Jurkat, Clone E6-1 (cell line): ENCODE measurements around the gene NT5DC1. TPM values are rescaled to one million over a fixed set of nuclear protein-coding genes. Genes with fewer than 3 reads are reported as not detected.

Experiments used
- DNase-seq: peaks from one replicate; pipeline ENCODE4 v3.0.0-alpha.2; 2011; ENCODE audit warnings: low read depth, low spot score
- H3K4me3 ChIP-seq: 2 replicates; pipeline ENCODE4 v1.5.1; 2011; ENCODE audit warnings: mild to moderate bottlenecking, low read length, control low read depth, moderate library complexity
- polyA plus RNA-seq: library from polyadenylated mRNA; unstranded; fragments of >200 nt; gene quantifications from one replicate; pipeline ENCODE4 v1.2.1, GENCODE V29; 2012; ENCODE audit warnings: missing spikeins; ENCODE audit not compliant: insufficient read length, insufficient read depth

Gene NT5DC1
- 59.5 TPM for polyA plus RNA-seq

DNA sequence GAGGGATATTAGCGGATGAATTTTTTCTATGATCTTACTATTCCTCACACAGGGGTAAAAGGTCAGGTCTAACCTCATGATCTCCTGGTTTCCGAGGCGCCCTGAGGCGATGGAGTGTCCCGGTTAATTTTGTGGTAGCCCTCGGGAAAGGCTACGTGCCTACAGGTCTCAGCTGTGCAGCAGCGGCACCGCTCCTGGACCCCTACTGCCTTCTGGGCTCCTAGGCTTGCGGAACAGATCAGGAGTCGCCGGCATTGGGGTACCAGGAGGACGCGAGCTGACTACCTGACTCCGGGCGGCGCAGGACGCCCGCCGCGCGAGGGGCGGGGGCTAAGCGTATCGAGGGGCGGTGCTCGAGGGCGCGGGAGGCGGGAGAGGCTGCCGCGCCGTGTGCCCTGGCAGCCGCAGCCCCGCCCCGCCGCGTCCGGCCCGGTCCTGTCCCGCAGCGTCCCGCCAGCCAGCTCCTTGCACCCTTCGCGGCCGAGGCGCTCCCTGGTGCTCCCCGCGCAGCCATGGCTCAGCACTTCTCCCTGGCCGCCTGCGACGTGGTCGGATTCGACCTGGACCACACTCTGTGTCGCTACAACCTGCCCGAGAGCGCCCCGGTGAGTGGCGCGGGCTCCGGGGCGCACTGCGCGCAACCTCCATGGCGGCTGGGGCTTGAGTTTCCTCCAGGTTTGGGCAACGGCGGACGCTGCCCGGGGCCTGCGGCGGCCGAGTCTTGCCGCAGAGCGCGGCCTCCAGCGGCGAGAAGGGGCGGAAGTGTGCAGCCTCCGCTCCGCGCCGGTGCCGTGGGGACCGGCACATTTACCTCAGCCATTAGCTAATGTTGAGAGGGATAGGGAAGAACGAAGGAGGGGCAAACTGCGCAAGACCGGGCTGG, at the start of gene NT5DC1:
Gene NT5DC1 (plus strand): TSS at position 435 of the 883 bp plus-strand sequence. CDS start 78 bp downstream, at position 513.
- DNase-seq, result peak; percentile 68
- H3K4me3 ChIP-seq, result peak within 1 kb of the TSS; percentile 71

DNA sequence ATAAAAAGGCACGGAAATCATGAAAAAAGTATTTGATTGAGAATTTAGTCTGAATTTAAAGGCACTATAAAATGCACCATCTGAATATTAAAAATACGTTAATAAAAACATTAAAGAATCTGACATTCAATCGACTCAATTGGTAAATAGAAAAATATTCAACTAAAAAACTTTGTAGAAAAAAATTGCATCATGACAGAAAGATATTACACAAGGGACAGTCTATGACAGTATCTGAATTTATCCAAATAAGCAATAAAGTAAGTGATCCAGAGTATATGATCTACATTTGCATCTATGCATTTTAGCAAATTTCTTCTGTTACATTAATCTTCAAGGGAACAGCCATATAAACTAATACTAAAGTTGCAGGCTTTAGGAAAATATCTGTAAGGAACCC, 49.4 kb upstream of the NT5DC1 start:
- DNase-seq, result no peak
- H3K4me3 ChIP-seq, result no peak overlapping the region

DNA sequence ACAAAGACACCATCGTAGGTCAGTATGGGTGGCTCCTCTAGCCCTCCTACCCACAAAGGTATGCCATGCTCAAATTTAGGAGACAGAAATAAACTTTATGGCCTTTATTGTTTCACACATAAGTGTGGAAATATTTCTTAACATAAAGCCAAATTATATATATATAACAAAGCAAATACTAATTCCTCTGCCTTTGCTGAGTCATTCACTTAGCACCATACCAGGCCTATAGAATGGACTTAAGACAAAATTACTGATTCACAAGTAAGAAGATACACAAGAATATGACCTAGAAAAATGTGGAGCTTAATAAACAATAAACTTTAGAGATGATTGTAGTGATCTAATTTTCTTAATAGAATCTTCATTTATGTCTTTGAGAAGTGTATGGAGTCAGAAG, 45.1 kb upstream of the NT5DC1 start:
- no peak for DNase-seq
- H3K4me3 ChIP-seq, result no peak overlapping the region

DNA sequence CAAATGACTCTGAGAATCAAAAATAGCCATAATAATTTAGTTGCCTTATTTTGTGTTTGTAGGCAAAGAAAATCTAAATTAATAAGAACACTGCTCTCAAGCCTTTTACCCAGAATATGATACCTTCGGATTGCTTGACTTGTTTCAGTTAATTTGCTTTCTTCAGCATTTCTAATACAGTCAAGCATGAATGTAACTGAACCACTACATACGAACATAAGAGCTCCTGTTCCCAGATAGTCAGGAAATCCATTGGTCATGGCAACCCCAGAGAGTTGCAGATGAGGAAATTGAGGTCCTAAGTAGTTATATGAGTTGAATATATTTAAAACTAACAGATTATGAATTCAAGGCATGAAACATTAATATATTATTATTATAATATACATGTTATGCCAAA, 42.9 kb upstream of the NT5DC1 start:
- H3K4me3 ChIP-seq, result no peak overlapping the region
- DNase-seq, result no peak

DNA sequence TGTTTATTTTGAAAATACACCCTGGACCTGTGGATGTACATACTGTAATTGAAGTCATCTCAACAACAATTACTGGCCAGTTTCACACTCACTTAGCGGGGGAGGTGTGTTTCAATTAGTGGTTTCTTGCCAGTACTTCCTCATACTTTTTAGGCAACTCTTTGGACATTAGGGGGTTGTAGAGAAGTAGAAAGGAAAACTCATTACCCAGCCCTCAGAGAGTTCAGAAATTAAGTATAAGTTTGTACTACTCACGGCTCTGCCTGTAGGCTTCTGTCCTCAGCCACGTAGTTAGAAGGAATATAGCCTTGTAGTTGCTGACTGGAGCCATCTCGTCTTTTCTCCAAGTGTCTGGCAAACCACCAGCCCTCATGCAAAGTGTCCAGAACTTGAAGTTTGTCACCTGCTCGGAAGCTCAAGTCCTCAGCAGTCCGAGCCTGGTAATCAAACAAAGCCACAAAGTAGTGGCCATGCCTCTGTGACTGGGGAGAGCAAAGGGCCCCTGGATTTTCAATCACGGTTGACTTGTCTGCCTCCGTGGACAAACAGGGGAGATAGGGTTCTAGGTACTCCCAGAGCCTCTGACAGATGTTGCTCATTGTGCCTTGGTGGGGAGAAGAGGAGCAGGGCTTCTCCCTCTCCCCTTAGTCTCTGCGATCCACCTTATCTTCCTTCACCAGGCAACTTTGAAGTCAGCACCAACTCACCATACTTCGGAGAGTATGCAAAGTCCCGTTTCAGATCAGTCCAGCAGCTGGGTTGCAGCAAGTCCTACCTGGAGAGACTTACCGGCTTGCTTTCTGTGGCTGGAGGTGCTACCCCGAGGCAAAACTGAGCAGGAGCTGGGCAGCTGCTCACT, 40.7 kb upstream of the NT5DC1 start:
- no peak overlapping the region for H3K4me3 ChIP-seq
- DNase-seq, result no peak

DNA sequence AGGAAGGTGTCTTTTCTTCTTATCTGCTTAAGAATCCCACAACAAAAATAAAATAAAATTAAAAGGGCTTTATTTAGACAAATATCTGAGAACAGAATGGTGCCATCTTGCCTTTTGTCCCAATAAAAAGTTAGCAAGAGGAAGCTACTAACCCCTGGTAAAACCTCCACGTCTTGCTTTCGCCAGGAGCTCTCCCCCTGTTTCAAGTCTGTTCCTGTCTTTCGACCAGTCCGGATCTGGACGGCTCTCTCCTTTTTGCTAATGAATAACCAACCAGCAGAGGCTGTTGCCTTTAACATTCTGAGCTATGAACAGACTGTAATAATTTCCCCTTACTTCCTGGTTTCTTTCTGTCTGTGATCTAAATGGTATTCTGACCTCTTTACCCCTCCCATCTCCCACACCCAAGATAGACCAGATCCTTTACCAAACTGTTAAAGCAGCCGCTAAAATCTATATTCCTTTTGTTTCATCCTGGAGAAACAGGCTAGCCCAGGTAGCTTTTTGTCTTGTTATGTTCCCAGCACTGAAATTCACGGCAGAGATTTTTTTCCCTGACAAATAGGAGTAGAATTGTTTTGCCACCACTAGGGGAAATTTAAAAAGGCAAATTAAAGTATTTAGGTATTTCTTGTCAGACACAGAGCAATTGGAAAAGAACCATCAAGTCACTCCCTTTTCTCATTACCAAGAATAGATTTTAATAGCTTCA, 39.9 kb upstream of the NT5DC1 start, which contains the start of gene FRK:
Gene FRK (minus strand): TSS at position 320 of the 712 bp plus-strand sequence. CDS start 580 bp downstream, outside the sequence.
- peak; percentile 2 for DNase-seq
- H3K4me3 ChIP-seq, result no peak within 1 kb of the TSS

DNA sequence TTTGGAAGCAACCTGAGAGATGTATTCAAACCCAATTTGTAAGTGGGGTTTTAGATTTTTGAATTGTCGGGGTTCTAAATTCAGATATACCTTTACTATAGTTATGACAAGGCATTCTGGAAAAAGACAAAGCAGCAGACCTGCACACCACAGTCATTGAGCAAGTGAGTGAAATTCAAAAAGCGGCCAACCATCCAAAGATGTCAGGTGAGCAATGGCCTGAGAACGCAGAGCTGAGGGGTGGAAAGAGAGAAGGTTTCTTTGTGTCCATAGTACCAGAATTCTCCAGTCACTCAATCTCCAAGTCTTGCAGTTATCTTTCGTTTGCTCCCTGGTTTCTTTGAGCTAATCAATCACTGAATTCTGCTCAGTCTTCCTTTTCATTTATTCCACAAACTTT, 38.2 kb upstream of the NT5DC1 start:
- H3K4me3 ChIP-seq, result no peak overlapping the region
- DNase-seq, result no peak

DNA sequence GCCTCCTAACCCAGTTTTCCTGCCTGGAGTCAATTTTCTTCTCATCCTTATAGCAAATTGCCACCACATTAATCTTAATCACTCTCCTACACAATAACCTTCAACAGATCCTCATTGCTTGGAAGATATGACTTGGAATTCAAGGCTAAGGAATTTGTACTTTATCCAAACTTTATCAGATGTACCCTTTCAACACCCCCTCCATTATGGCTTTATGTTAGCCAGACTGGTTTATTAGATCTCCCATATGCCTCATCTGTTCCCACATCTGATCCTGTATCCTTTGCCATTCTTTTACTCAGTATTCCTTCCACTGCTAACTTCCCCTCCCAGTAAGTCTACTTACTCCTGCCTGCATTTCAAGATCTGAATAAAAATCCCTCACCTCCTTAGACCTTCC, 36.0 kb upstream of the NT5DC1 start:
- no peak for DNase-seq

DNA sequence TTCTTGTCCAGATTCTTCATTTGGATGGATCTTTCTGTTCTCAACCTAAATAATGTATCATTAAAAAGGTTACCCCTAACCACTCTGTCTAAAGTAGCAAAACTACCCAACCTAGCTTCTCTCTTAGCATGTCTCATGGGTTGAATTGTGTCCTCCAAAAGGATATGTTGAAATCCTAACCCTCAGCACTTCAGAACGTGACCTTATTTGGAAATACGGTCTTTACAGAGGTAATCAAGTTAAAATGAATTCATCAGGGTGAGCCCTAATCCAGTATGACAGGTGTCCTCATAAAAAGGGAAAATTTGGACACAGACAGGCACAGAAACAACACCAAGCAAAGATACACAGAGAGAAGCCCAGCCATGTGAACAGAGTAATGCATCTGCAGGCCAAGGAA, 33.9 kb upstream of the NT5DC1 start:
- H3K4me3 ChIP-seq, result no peak overlapping the region
- no peak for DNase-seq

More for the DNA sequence above, 36.0 kb upstream of the NT5DC1 start:
- no peak overlapping the region for H3K4me3 ChIP-seq

DNA sequence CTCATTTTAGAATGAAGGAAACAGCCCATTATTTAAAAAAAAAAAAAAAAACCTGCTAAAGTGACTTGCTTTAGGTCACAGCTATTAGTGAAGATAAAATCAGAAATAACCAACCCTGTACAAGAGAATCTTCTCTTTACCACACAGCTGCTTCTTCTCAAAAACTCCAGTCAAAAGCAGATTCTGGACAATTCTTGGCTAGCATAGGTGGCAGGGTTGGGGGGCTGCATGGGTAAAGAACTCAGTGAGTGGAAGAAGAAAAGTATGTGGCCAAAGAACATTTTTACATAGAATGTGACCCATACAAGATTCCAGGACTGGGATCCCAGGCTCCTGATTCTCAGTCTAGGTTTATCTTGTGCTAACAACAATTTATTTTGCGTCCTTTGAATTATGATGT, 30.6 kb upstream of the NT5DC1 start:
- DNase-seq, result no peak
- H3K4me3 ChIP-seq, result no peak overlapping the region

DNA sequence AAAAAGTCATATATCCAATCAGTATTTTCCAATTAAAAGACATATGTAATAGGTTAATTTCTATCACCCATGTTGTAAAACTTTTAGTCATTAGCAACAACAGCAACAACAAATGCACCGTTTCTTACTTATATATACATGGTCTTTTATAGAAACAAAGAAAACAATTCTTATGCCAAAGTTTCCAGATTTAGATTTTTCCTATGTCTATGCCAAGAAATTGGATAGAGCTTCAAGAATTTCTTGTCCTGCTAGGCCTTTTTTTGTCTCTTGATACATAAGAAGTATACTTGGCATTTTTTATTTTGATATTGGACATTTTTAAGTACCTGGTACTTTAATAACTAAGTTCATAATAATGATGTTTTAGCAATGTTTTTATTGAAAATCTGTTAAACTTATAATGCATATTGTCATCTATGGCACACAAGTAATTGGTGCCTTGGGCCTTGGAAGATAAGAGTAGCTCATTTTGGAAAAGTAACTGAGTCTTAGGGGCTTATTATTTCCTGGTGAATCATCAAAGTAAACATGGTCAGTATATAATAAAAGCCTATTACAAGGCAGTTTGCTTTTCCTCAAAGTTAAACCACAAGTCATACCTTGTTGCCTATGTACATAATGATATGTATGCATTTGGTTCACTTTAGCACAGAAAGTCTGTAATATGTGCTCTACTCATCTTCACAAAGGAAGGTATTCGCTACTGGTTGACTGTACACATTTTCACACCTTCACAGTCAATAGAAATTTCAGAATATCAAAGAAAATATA, 29.9 kb upstream of the NT5DC1 start:
- DNase-seq, result no peak
- no peak overlapping the region for H3K4me3 ChIP-seq

DNA sequence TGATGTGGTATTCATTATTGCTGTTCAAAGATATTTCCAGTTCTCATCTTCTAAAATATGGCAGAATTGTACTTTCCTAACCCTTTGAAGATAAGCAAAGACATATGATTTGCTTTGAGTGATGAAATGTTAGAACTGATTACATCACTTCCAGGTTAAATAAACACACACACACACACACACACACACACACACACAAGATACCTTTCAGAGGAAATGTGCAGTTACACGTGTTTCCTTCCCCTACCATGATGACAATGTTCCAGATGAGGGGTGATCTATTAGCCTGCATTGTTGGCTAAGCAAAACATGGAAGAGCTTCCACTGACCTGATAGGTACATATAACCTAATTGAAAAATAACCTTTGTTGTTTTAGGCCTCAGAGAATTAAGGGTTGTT, 28.3 kb upstream of the NT5DC1 start:
- DNase-seq, result peak; percentile 2
- no peak overlapping the region for H3K4me3 ChIP-seq

DNA sequence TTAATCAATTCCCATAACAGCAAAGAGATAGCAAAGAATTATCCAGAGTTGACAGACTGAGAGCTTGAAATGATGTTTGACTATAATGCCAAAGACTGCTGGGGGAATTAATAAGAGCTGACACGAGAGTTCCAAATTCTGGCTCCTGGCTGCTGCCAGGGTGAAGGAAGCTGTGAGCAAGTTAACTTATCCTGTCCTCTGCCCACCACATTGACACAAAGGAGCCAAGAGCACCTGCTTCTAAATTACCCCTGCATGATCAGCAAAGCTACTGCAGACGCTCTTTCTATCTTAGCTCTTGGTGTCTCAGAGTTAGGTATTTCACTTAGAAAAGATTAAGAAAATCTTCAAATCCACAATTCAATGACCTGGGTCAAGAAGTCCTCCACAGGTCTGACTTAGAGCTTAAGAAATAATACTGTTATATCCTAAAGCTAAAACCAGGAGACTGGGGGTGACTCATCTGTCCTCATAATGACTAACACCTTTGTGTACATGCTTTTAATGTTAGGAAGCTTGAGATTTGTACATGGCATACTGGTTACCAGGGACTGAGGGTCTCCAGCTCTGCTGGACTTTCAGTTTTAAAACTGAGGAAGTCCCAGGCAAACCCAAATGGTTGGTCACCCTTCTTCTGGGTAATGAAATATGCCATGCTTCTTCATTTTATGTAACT, 26.8 kb upstream of the NT5DC1 start:
- DNase-seq, result no peak
- no peak overlapping the region for H3K4me3 ChIP-seq

DNA sequence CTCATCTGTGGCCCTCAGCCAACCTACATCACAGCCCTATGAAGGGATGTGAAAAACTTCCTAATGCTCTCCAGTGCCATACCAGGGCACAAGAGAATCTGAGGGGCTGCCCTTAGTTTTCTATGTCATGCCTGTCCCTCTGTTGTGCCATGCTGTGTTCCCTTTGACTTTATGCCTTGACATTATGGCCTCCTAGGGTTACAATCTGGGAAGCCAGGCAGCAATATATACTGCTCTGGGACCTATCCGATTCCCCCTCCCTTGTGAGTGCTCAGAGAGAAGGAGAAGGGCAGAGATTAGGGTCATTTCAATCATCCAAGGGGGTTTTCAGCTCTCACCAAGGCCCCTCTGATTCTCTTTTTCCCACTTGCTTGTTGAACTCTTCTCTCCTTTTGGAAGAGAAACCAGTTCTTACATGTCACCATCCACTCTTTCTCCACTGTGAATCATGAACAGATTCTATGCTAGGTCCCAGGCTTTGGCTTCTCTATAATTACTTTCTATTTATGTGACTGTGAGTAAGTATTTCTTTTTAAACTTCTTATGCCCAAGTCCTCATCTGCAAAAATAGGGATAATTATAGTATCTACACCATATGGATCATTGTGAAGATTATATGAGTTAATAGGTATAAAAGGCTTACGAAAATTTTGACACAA, 25.8 kb upstream of the NT5DC1 start:
- no peak for DNase-seq

DNA sequence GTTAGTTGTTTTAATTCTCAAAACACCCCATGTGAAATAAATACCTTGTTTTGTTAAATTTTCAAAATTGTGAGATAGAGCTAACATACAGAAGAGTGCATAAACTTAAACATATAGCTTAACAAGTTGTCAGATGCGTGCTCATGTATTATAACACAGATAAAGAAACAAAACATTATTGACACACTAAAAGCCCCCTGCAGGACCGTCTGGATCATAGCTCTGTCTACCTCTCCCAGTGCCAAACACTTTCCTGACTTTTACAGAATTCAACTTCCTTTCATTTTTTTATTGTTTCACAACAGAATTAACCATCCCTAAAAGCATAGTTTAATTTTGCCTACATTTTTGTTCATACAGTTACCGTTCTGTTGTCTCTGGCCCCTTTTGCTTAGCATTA, 22.1 kb upstream of the NT5DC1 start:
- H3K4me3 ChIP-seq, result no peak overlapping the region
- no peak for DNase-seq

More for the DNA sequence above, 25.8 kb upstream of the NT5DC1 start:
- no peak overlapping the region for H3K4me3 ChIP-seq

DNA sequence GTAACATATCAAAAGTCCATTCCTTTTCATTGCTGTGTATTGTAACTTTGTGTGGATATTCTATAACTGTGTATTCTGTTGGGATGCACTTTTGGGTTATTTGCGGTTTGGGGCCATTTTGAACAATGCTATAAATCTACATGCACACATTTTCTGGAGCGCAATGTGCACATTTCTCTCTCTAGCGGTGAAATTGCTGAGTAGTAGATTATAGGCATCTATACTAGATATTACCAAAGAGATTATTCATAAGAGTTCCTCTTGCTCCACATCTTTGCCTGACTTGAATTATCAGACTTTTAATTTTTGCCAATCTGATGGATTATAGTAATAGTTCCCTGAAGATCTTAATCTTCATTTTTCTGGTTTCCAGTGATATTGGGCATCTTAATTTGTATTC, 21.7 kb upstream of the NT5DC1 start:
- H3K4me3 ChIP-seq, result no peak overlapping the region
- DNase-seq, result no peak

DNA sequence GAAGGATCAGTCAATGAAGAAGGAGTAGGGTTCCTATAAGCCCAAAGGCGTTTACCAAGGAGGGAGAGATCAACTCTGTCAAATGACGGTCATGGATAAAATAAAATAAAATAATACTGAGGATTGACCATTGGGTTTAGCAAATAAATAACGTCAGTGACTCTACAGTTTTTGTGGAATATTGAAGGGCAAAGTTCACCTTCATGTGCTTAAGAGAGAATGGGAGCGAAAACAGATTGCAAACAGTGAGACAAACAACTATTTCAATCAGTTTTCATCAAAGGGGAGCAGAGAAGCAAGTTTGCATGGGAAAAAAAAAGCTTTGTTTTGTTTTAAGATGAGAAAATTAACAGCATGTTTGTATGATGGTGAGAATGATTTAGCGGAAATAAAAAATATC, 17.6 kb upstream of the NT5DC1 start:
- no peak overlapping the region for H3K4me3 ChIP-seq
- DNase-seq, result no peak

DNA sequence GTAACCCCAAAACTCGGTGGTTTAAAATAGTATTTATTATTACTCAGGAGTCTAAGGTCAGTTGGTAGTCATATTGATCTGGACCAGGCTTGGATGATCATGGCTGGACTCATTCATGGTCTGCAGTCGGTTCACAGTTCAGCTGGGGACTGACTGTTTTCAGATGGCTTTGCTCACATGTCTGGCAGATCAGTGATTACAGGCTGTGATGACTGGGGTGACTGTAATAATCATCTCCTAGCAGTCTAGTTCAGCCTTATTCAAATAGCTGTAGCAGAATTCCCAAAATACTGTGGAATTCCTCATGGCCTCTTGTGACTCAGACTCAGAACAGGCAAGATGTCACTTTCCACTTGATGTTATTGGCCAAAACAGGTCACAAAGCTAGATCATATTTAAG, 16.4 kb upstream of the NT5DC1 start:
- DNase-seq, result no peak
- no peak overlapping the region for H3K4me3 ChIP-seq
